Right cardiac atrium (tissue), 5 donors: Measurements from ENCODE around the gene SLC22A5. TPM values are rescaled to one million over a fixed set of nuclear protein-coding genes. Genes with fewer than 3 reads are reported as not detected.

Experiments used
- ATAC-seq, 2 donors: fragments of 200-7000 bp; cut with Tn5 transposase; one replicate each; pipeline versions ENCODE4 v1.8.0 to v1.9.1; 2020; ENCODE audit warnings: moderate library complexity in 2 of 2, mild to moderate bottlenecking in 1 of 2
- DNase-seq, 3 donors: peaks; one replicate each; pipeline ENCODE4 v3.0.0-alpha.2; 2020
- H3K27ac ChIP-seq: one replicate; pipeline ENCODE4 v1.5.1; 2013; ENCODE audit warnings: mild to moderate bottlenecking, low read length, control low read depth, moderate library complexity
- H3K27me3 ChIP-seq: one replicate; pipeline ENCODE4 v1.6.1; 2013; ENCODE audit not compliant: control insufficient read depth, insufficient read depth
- H3K4me1 ChIP-seq: one replicate; pipeline ENCODE4 v1.6.1; 2013; ENCODE audit warnings: low read length; ENCODE audit not compliant: control insufficient read depth, insufficient read depth
- H3K4me3 ChIP-seq: one replicate; pipeline ENCODE4 v1.5.1; 2013; ENCODE audit warnings: low read length, control low read depth
- H3K9me3 ChIP-seq: one replicate; pipeline ENCODE4 v1.6.1; 2013; ENCODE audit warnings: low read length; ENCODE audit not compliant: control insufficient read depth
- WGBS: extraction: QIAGEN DNeasy Blood & Tissue Kit; methylation state at CpG from one replicate; pipeline ENCODE4 v1.1.7; 2013; 5-methylcytosine and 5-hydroxymethylcytosine counted together
- intact Hi-C, 4 donors: fragments of 100-400 bp; cut with DNase I; formaldehyde crosslinking; loops; one replicate each; pipeline versions ENCODE4 v1.11.0 to v1.14.0; 2022 to 2023
- polyA plus RNA-seq: library from polyadenylated mRNA; stranded (reverse); fragments of 200-250 nt; gene quantifications from one replicate; pipeline ENCODE4 v1.2.3, GENCODE V29; 2013
- total RNA-seq, 4 donors: library from RNA; stranded (reverse); fragmentation: NEBNext Ultra II Directional; extraction: Animal tissue kit (Norgen Biotek cat#: 25700); gene quantifications; one replicate each; pipeline ENCODE4 v1.2.1, GENCODE V29; 2021
- donor health status: healthy with polysubstance abuse.
- donor health status: DM: no; HTN: yes; CAD: no.
- donor health status: DM: no; HTN: no; CAD: no.
- donor health status: DM: no; HTN: yes; CAD: no; lungs with severe emphysema.
- donor health status: DM: yes; HTN: yes; CAD: no.

SLC22A5 gene
- total and polyA plus RNA-seq, 5 donors: 5.7 to 17.5 (median 13.7) TPM

GRCh38 chr5:132342291-132343180 is 27.0 kb upstream of the SLC22A5 start:
- H3K4me3 ChIP-seq: no peak overlapping the region
- WGBS: 59% methylated on average over 5 of the region's 5 CpGs
- no peaks in the 10 kb centered on the region for H3K4me1 ChIP-seq
- intact Hi-C loops: no loop called here
- H3K27ac ChIP-seq: no peak overlapping the region
- no peak for DNase-seq
- no peaks in the 10 kb centered on the region for H3K27me3 ChIP-seq
- no peaks in the 10 kb centered on the region for H3K9me3 ChIP-seq
- peak; percentile 61 to 68 for ATAC-seq

GRCh38 chr5:132344775-132345514 is 24.6 kb upstream of the SLC22A5 start:
- intact Hi-C loops: no loop called here
- no peak overlapping the region for H3K27ac ChIP-seq
- DNase-seq (no peak), ATAC-seq (no peak)
- no peaks in the 10 kb centered on the region for H3K9me3 ChIP-seq
- no peak overlapping the region for H3K4me3 ChIP-seq
- WGBS: 70% methylated on average over 5 of the region's 5 CpGs
- H3K27me3 ChIP-seq: no peaks in the 10 kb centered on the region
- no peaks in the 10 kb centered on the region for H3K4me1 ChIP-seq

GRCh38 chr5:132353486-132353995 is 16.0 kb upstream of the SLC22A5 start:
- ATAC-seq: no peak
- H3K27ac ChIP-seq: no peak overlapping the region
- WGBS: 99% methylated on average over 1 of the region's 1 CpG

GRCh38 chr5:132354381-132355139 is 14.9 kb upstream of the SLC22A5 start:
- DNase-seq (no peak), ATAC-seq (peak; percentile 19 to 25)
- H3K4me1 ChIP-seq: peaks cover 13% of the 10 kb centered on the region
- H3K27me3 ChIP-seq: no peaks in the 10 kb centered on the region
- intact Hi-C loops: no loop called here
- no peak overlapping the region for H3K4me3 ChIP-seq
- H3K27ac ChIP-seq: no peak overlapping the region
- no peaks in the 10 kb centered on the region for H3K9me3 ChIP-seq
- WGBS: 91% methylated on average over 1 of the region's 1 CpG

More at GRCh38 chr5:132353486-132353995, 16.0 kb upstream of the SLC22A5 start:
- no peak for DNase-seq
- H3K9me3 ChIP-seq: no peaks in the 10 kb centered on the region
- no peak overlapping the region for H3K4me3 ChIP-seq
- peaks cover 8% of the 10 kb centered on the region for H3K4me1 ChIP-seq
- intact Hi-C loops: no loop called here
- H3K27me3 ChIP-seq: no peaks in the 10 kb centered on the region

- 94% methylated on average over 3 of the region's 3 CpGs for WGBS
- intact Hi-C loops: no loop called here
- ATAC-seq (no peak), DNase-seq (no peak)
- no peak overlapping the region for H3K27ac ChIP-seq
- no peak overlapping the region for H3K4me3 ChIP-seq
- H3K4me1 ChIP-seq: peaks cover 13% of the 10 kb centered on the region
- no peaks in the 10 kb centered on the region for H3K9me3 ChIP-seq
- no peaks in the 10 kb centered on the region for H3K27me3 ChIP-seq
Measured at GRCh38 chr5:132355140-132355765, 14.3 kb upstream of the SLC22A5 start.

- Histone ChIP-seq H3K27me3 (no peaks in the 10 kb centered on the region), H3K4me3 (no peak overlapping the region), H3K27ac (no peak overlapping the region), H3K9me3 (no peaks in the 10 kb centered on the region), H3K4me1 (peaks cover 13% of the 10 kb centered on the region)
- ATAC-seq (no peak), DNase-seq (no peak)
- intact Hi-C loops: no loop called here
- WGBS: 85% methylated on average over 1 of the region's 1 CpG
Measured at GRCh38 chr5:132358775-132359174, 10.7 kb upstream of the SLC22A5 start.

GRCh38 chr5:132362086-132362485 is 7.4 kb upstream of the SLC22A5 start:
- Histone ChIP-seq H3K4me3 (no peak overlapping the region), H3K4me1 (peaks cover 13% of the 10 kb centered on the region), H3K27ac (no peak overlapping the region), H3K9me3 (no peaks in the 10 kb centered on the region), H3K27me3 (no peaks in the 10 kb centered on the region)
- WGBS: 97% methylated on average over 2 of the region's 2 CpGs
- DNase-seq (no peak), ATAC-seq (no peak)
- intact Hi-C loops: loop anchor here in 1 of 4 donors (5.0 kb wide), 1 partner anchor 65 kb away; no protein-coding TSS in a partner anchor

- peaks cover 9% of the 10 kb centered on the region for H3K4me1 ChIP-seq
- peak overlapping the region; percentile 75 for H3K27ac ChIP-seq
- no peaks in the 10 kb centered on the region for H3K9me3 ChIP-seq
- no peaks in the 10 kb centered on the region for H3K27me3 ChIP-seq
- H3K4me3 ChIP-seq: no peak overlapping the region
- DNase-seq (peak in 1 of 3 donors; percentile 46), ATAC-seq (peak; percentile 86 to 91)
- WGBS: 27% methylated on average over 7 of the region's 7 CpGs
- intact Hi-C loops: loop anchor here in 1 of 4 donors (5.0 kb wide), 1 partner anchor 66 kb away; no protein-coding TSS in a partner anchor
Measured at GRCh38 chr5:132363431-132364112, 5.9 kb upstream of the SLC22A5 start.

GRCh38 chr5:132364319-132364718 is 5.2 kb upstream of the SLC22A5 start:
- 30% methylated on average over 1 of the region's 1 CpG for WGBS
- no peak overlapping the region for H3K4me3 ChIP-seq
- H3K4me1 ChIP-seq: peaks cover 5% of the 10 kb centered on the region
- DNase-seq (peak in 1 of 3 donors; percentile 37), ATAC-seq (peak; percentile 87 to 90)
- H3K9me3 ChIP-seq: no peaks in the 10 kb centered on the region
- peak overlapping the region; percentile 92 for H3K27ac ChIP-seq
- H3K27me3 ChIP-seq: no peaks in the 10 kb centered on the region
- intact Hi-C loops: loop anchor here in 1 of 4 donors (5.0 kb wide), 1 partner anchor 67 kb away; no protein-coding TSS in a partner anchor

- no peak for ATAC-seq
- Histone ChIP-seq H3K27me3 (no peaks in the 10 kb centered on the region), H3K4me1 (peaks cover 5% of the 10 kb centered on the region), H3K9me3 (no peaks in the 10 kb centered on the region), H3K27ac (no peak overlapping the region), H3K4me3 (no peak overlapping the region)
- 75% methylated on average over 6 of the region's 6 CpGs for WGBS
- no peak for DNase-seq
- intact Hi-C loops: no loop called here
Measured at GRCh38 chr5:132365213-132365612, 4.3 kb upstream of the SLC22A5 start.
